HG03342 (cell line): ENCODE results near the gene LMNTD2.

Experiments used
- ATAC-seq: cut with Tn5 transposase; IDR thresholded peaks from one replicate; pipeline ENCODE4 v1.9.1; 2021; ENCODE audit warnings: mild to moderate bottlenecking, moderate library complexity; ENCODE audit not compliant: unreplicated experiment

Gene LMNTD2

DNA sequence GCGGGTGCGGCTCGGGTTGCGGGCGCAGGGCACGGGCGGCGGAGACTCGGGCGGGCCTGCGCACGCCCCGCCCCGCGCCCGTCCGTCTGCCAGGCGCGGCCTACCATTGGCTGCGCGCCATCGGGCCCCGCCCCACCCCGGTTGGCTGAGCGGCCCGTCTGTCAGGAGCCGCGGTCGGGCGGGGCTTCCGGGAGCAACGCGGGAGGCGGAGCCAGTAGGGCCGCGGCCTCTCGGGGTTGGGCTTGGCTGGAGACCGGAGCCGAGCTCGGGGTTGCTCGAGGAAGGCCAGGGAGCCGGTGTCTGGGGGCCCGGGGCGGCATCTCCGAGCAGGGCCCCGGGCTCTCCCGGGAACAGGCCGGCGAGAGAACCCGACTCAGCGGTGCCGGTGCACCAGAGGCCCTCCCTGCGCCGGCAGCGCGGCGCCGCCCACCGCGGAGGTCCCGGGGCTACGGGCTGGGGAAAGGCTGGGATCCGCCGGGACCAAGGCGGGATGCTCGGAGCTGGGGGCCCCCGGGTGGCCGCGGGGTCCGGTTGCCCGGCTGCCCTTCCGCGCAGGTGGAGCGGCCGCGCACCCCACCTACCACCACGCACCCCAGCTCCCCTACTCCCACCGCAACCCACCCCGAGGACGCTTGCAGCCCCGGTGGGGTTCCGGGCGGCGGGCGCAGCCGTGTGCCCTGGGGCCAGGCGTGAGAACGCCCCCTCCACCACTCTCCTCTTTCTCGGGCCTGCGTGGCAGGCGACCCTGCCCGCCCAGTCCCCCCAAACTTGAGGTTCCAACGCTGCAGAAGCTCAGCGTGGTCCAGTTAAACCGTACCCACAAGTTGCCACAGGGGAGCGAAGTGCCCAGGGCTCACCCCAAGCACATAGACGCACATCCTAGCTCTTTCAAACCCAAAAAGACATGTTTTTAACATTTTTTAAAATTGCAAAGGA, 24.8 kb downstream of the LMNTD2 start, which contains the start of gene HRAS:
TSS of gene HRAS (minus strand) at position 58 of the 936 bp plus-strand sequence.
- peak; percentile 69 for ATAC-seq

GRCh38 chr11:535210-535518, 25.4 kb downstream of the LMNTD2 start:
- ATAC-seq = peak; percentile 10

- ATAC-seq = no peak
Observed at GRCh38 chr11:534396-535209, 25.9 kb downstream of the LMNTD2 start.

DNA sequence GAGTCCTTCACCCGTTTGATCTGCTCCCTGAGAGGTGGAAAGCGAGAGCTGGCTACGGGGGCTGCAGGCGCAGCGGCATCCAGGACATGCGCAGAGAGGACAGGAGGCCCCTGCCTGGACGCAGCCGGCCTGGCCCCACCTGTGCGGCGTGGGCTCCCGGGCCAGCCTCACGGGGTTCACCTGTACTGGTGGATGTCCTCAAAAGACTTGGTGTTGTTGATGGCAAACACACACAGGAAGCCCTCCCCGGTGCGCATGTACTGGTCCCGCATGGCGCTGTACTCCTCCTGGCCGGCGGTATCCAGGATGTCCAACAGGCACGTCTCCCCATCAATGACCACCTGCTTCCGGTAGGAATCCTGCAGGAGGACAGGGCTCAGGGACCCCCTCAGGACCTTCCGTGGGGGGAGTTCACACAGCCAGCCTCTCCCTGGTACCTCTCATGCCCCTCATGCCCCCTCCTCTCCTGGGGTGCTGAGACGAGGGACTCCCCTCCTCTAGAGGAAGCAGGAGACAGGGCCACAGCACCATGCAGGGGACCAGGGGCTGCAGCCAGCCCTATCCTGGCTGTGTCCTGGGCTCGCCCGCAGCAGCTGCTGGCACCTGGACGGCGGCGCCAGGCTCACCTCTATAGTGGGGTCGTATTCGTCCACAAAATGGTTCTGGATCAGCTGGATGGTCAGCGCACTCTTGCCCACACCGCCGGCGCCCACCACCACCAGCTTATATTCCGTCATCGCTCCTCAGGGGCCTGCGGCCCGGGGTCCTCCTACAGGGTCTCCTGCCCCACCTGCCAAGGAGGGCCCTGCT, 26.7 kb downstream of the LMNTD2 start:
- ATAC-seq = no peak

GRCh38 chr11:532986-533585, 27.5 kb downstream of the LMNTD2 start:
- no peak for ATAC-seq

GRCh38 chr11:532527-532985, 28.0 kb downstream of the LMNTD2 start:
- ATAC-seq = no peak

DNA sequence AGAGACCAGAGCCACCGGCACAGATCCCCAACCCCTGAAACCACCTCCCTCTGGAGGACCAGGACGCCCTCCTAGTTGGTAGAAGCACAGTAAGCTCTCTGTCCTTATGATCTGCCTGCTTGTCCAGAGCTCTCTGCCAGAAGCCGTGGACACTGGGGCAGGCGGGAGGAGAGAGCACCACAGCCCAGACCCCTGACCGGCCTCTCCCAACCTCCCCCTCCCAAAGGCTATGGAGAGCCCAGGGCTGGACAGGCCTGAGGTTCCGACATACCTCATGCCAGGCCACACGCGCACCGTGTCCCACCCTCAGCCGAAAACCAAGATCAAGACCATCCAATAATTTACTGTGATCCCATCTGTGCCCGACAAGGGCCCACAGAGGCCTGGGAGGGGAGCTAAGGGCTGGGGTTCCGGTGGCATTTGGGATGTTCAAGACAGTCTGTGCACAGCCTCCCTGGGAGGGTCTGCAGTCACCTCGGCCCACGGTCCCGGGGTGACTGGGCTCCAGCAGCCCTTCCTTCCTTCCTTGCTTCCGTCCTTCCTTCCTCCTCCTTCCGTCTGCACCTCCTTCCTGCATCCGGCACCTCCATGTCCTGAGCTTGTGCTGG, 28.5 kb downstream of the LMNTD2 start:
- ATAC-seq = no peak

- ATAC-seq = no peak
Observed at GRCh38 chr11:530960-531831, 29.3 kb downstream of the LMNTD2 start.

- ATAC-seq = no peak
Observed at GRCh38 chr11:529728-530411, 30.7 kb downstream of the LMNTD2 start.

DNA sequence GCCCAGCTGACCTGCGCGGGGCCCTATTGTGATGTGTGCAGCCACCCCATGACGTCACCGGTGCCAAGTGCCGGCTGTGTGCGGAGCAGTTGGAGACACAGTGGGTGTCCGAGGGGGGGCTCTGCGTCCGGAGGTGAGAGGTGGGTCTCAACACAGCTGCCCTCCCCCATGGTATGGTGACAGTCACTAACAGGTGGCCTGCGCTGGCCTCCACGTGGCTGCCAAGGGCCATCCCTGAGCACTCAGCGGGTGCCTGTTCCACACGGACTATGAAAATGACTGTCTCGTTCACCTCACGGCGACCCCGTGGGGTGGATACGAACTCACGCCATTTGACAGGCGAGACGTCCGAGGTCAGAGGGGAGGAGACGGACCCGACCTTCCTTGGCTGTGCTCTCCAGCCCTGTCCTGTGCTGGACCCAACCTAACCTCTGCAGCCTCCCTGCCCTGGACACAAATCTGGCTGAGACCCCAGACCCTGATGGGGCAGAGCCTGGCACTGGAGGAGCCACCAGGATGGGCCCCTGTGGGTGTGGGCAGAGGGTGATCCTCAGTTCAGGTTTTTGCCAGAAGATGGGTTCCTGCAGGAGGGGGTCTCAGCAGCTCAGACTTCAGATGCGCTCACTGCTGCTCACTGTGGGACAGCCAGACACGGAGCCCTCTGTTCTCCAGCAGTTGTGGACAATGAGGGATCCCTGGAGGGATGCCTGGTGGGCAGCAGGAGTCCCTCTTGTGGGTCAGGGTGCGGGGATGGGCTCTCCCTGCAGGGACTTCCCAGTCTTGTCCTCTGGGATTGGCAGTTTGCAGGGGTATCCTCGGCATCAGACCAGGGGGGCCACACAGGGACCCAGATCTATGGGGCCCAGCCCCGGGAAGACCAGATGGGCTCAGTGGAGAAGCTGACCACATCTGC, 31.5 kb downstream of the LMNTD2 start:
- no peak for ATAC-seq

- no peak for ATAC-seq
Observed at GRCh38 chr11:528166-528814, 32.2 kb downstream of the LMNTD2 start.

DNA sequence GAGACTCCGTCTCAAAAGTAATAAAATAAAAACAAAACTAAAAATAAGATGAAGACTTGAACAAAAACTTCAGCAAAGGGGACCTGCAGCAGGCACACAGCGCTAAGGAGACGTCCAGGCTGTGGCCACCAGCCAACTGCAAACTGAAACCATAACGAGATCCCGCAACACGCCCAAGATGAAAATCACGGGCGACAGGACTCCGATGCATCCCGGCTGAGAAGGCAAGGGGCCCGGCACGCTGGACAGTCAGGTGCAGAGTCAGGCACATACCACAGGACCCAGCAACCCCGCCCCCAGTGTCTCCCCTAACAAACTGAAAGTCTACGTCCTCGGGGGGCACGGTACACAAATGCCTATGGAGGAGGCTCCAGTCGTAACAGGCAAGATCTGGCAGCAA, 34.3 kb downstream of the LMNTD2 start:
- no peak for ATAC-seq

GRCh38 chr11:521177-521688, 39.3 kb downstream of the LMNTD2 start:
- no peak for ATAC-seq

DNA sequence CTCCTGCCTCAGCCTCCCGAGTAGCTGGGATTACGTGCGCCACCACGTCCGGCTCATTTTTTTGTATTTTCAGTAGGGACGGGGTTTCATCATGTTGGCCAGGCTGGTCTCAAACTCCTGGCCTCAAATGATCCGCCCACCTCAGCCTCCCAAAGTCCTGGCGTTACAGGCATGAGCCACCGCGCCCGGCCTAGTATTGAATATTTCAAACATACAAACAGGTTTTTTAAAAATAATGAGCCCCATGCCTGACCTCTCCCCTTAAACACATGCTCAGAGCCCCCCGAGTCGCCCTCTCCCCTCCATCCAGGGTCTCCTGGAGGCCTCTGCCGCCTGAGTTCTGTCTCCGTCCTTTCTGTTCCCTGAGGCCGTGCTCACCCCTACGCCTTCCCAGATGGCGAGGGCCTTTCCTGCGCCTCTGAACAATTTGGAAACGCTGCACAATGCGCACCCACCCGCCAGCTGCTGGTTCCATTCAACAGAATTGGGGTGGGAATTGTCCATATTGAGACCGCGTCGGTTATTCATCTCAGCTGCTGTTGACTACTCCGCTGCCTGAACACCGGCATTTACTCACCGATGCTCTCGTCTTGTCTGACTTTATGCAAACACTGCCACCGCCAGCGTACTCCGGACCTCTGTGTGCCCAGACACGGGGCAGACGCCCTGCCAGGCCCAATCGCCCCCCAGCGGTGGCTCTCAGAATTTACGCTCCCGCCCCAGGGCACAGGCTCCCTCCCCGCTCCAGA, 39.9 kb downstream of the LMNTD2 start:
- no peak for ATAC-seq

- peak; percentile 80 for ATAC-seq
Observed at GRCh38 chr11:518463-519202, 41.9 kb downstream of the LMNTD2 start.
